ENCODE data around the gene NLRP8.
"Not testable (repeated sequence)": the region's sequence is repeated elsewhere in the genome, so short reads cannot be mapped to it uniquely, and the experiment has no call there.

Gene NLRP8

DNA sequence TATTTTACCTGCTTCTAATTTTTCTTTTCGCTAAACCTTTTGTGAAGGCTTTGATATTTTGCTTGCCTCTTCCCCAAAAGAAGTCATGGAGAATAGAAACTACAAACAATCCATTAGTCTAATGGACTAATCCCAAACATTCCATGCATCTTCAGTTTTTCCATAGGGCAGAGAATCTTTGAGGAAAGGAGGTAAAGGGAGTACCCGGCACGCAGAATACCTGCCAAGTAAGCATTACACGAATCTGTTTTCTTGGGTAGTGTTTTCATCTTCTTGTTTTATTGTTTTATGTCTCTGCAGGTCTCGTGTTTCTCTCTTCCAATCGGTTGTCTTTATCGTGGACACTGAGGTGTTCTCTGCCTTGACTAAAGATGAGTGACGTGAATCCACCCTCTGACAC, at the start of gene NLRP8:
NLRP8 (plus strand) TSS at position 301 of the 400 bp plus-strand sequence.
- DNase-seq (ENCODE audit: low read depth in 2 of 2, low spot score in 1 of 2): no peak

DNA sequence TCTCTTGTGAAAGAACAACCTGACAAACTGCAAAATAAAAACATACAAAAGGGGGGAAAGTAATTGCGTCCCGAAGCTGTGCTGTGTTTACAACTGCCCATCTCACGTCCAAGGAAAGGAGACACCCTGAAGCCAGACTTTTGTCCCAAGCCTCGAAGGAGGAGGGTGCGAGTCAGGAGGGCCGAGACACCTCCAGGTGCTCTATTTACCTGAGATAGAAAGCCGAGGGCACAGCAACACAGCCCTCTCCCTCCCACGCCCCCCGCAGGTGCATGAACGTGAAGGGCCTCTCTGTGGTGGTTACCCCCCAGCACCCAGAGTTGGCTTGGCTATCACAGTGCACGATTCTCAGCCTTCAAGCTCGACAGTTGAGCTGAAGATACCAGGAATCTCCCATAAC, 48.7 kb upstream of the NLRP8 start:
- DNase-seq (ENCODE audit: low read depth in 2 of 2, low spot score in 1 of 2): no peak

GRCh38 chr19:55901369-55902079, 46.1 kb upstream of the NLRP8 start:
- DNase-seq (ENCODE audit: low read depth in 2 of 2, low spot score in 1 of 2): no peak

GRCh38 chr19:55902080-55902751, 45.4 kb upstream of the NLRP8 start:
- DNase-seq (ENCODE audit: low read depth in 2 of 2, low spot score in 1 of 2): no peak

DNA sequence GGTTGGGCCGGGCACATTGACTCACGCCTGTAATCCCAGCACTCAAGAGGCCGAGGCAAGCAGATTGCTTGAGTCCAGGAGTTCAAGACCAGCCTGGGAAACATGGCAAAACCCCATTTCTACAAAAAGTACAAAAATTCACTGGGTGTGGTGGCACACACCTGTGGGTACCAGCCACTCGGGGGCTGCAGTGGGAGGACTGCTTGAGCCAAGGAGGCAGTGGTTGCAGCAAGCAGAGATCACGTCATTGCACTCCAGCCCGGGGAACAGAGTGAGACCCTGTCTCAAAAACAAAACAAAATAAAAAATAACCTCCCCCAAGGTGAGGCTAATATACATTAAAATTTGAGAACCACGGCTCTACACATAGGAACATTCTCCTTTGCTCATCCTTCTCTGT, 40.3 kb upstream of the NLRP8 start:
- DNase-seq (ENCODE audit: low read depth in 2 of 2, low spot score in 1 of 2): no peak

DNA sequence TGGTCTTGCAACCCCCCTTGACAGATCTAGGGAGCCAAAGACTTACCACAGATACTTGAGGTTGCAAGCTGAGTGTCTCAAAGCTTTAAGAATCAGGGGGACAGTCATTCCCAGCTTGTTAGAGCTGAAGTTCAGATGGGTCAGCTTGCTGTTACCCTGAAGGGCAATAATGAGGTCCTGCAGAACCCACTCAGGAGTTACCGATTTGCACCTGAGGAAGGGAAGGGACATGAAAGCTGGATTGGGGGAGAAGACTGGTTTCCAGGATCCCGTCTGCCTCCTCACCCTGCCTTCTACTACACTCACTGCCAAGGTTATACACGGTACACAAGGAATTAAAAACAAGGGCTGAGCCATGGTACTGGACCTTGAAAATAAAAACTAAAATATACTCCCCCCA, 39.9 kb upstream of the NLRP8 start:
- no peak for DNase-seq (ENCODE audit: low read depth in 2 of 2, low spot score in 1 of 2)

DNA sequence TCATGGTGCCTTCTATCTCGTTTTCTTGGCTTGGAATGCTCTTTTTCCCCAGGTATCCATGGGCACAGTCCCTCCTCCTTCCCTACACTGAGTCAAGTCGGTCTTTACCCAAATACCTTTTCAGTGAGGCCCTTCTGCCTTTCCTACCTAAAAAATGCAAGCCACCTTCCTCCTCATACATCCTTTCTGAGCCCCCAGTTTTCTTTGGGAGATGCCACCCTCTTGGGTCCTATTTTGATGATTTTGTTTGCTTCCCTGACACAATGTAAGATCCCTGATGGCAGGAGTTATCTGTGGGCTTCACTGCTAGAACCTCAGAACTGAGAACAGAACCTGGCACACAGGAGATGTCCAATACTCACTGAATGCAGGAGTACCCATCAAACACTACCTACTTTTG, 37.8 kb upstream of the NLRP8 start:
- no peak for DNase-seq (ENCODE audit: low read depth in 2 of 2, low spot score in 1 of 2)

- no peak for DNase-seq (ENCODE audit: low read depth in 2 of 2, low spot score in 1 of 2)
Measured at GRCh38 chr19:55912916-55913315, 34.7 kb upstream of the NLRP8 start.

- DNase-seq (ENCODE audit: low read depth in 2 of 2, low spot score in 1 of 2): no peak
Measured at GRCh38 chr19:55913643-55914268, 33.9 kb upstream of the NLRP8 start.

GRCh38 chr19:55923556-55923955, 24.1 kb upstream of the NLRP8 start:
- DNase-seq (ENCODE audit: low read depth in 2 of 2, low spot score in 1 of 2): no peak

- DNase-seq (ENCODE audit: low read depth in 2 of 2, low spot score in 1 of 2): no peak
Measured at GRCh38 chr19:55927991-55928390, 19.6 kb upstream of the NLRP8 start.

DNA sequence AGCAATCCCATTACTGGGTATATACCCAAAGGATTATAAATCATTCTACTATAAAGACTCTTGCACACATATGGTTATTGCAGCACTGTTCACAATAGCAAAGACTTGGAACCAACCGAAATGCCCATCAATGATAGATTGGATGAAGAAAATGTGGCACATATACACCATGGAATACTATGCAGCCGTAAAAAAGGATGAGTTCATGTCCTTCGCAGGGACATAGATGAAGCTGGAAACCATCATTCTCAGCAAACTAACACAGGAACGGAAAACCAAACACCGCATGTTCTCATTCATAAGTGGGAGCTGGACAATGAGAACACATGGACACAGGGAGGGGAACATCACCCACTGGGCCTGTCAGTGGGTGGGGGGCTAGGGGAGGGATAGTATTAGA, 18.4 kb upstream of the NLRP8 start:
- not testable (repeated sequence) for DNase-seq (ENCODE audit: low read depth in 2 of 2, low spot score in 1 of 2)

DNA sequence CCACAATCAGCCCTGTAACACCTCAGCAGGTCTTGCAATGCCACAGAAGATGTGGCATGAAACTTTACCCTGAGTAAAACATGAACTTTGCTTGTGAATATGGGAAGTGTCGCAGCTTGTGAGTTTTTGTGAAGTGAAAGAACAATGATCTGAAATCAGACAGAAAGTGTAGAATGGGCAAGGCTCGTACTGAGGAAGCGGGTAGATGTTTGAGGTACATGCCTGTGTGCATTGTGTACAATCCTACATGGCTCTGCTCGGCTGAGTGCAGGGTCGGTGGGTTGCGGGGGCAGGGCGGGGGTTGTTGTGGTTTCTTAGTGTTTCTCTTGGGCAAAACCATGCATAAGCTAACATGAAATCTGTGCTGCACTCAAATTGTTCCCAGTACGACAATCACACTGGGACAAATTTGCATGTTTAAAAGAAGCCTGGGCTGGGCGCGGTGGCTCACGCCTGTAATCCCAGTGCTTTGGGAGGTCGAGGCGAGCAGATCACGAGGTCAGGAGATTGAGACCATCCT, 16.6 kb upstream of the NLRP8 start:
- no peak for DNase-seq (ENCODE audit: low read depth in 2 of 2, low spot score in 1 of 2)

DNA sequence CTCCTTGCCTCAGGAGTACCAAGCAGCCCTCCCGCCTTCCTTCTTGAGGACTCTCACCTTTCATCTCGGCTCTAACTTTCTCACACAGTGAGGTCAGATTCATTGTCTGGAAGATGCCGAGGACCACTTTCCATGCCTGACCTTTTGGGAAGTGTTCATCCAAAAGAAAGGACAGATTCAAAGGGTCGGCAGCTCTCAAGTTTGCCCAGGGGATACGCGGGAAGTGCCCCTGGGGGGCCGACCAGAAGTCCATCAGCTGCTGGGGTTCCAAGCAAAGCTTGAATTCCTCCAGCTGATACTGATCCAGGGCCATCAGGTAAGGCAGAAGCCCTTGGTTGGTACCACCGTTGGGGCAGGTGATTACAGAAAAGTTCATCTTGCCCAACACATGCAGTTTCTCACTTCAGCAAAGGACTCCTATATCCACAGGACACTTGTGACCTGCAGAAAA, 15.7 kb upstream of the NLRP8 start, which contains the start of gene NLRP13:
NLRP13 (minus strand) TSS at position 401 of the 451 bp plus-strand sequence; CDS start at position 376, 25 bp downstream.
- DNase-seq (ENCODE audit: low read depth in 2 of 2, low spot score in 1 of 2): no peak

DNA sequence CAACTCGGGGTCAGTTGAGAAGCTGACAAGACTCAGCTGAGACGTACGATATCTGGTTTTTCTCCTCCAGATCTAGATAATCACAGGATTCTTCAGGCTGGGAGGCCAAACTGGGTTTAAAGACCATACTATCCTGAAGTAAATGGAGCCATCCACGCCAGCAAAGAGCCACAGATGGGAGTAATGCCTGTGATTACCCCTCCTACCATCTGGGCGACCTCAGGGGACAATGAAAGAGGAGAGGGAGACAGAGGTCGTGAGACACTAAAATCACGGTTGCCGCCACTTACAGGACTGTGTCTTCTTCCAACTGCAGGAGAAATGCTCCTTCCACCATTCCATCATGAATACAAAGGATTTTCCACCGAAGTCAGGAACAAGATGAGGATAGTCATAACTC, 12.4 kb upstream of the NLRP8 start:
- DNase-seq (ENCODE audit: low read depth in 2 of 2, low spot score in 1 of 2): no peak

DNA sequence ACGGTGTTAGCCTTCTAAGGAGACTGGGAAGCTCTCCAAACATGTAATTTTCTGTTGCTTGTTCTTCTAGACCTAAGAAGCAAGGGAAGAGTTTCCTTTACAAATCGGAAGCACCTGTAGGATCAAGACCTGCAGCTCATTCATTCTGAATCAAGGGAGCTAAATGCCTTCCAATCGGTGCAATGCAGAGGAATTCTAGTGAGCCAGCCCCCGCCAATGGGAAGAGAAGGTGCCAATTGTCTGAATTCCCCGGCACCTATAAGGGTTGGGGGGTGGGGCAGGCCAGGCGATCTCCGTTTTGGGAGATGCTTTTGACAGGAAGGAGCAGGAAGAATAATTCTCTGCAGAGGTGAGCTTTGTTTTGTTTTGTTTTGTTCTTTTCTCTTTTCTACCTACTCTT, 8.4 kb upstream of the NLRP8 start:
- no peak for DNase-seq (ENCODE audit: low read depth in 2 of 2, low spot score in 1 of 2)

- DNase-seq (ENCODE audit: low read depth in 2 of 2, low spot score in 1 of 2): no peak
Measured at GRCh38 chr19:55940306-55940705, 7.3 kb upstream of the NLRP8 start.

GRCh38 chr19:55950566-55950965, 2.9 kb downstream of the NLRP8 start:
- DNase-seq (ENCODE audit: low read depth in 2 of 2, low spot score in 1 of 2): not testable (repeated sequence)

GRCh38 chr19:55956431-55956830, 8.8 kb downstream of the NLRP8 start:
- DNase-seq (ENCODE audit: low read depth in 2 of 2, low spot score in 1 of 2): no peak

- no peak for DNase-seq (ENCODE audit: low read depth in 2 of 2, low spot score in 1 of 2)
Measured at GRCh38 chr19:55958356-55958755, 10.7 kb downstream of the NLRP8 start.

DNA sequence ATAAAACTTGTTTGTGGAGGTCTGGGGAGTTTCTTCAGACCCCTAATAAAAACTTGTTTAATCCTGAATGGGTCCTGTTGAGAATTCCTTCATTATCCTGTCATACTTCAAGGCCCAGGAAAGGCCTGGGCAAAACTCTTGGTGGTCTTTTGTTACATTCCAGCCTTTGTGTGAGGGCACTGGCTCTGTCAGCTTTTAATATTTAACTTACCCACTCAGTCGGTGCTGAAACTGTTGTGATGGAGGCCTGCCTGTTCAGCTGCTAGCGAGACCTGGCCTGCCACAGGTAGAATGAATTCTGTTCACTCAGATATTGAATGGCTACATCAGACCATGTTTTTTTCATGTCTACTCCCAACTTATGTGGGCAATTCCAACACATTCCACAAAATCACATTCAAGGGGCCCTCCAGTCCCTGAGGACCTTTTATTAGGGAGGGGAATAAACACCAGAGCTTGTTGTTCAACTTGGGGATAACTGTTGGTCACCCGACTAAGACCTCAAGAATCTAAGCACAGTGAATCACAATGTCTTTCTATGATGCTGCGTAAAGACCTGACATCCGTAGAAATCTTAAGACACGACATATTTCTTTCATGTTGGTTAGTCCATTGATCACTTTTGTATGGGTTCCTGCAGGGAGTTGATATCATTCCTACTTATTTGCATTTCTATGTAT, 12.5 kb downstream of the NLRP8 start:
- DNase-seq (ENCODE audit: low read depth in 2 of 2, low spot score in 1 of 2): no peak
